ENCODE data around the gene DTYMK.

GRCh38 chr2:241729868-241730267 lies 43.3 kb upstream of the DTYMK start:
- TF ChIP-seq CTCF (IDR thresholded peaks at IDR 0.05; ENCODE audit: control extremely low read depth in 1 of 3, insufficient read depth in 1 of 3, low read depth in 1 of 3, low read length in 3 of 3) (no peak), SIN3A (conservative IDR thresholded peaks at IDR 0.05 in 1 of 2, IDR thresholded peaks at IDR 0.05 in 1 of 2; ENCODE audit: low read depth in 1 of 2, low read length in 2 of 2) (no peak)
